Natural killer cell (primary cell): ENCODE results near the gene HOMER3. TPM values are rescaled to one million over a fixed set of nuclear protein-coding genes. Genes with fewer than 3 reads are reported as not detected.

ENCODE experiments used
- ATAC-seq, 3 donors: fragments of 150-1000 bp in 2 of 3; fragments of 200-7000 bp in 1 of 3; cut with Tn5 transposase; 1 replicate in 1 of 3; 2 replicates in 2 of 3; pipeline ENCODE4 v1.10.0; 2021; ENCODE audit warnings: mild to moderate bottlenecking in 2 of 3, moderate library complexity in 2 of 3
- DNase-seq, 2 donors: peaks; one replicate each; pipeline versions ENCODE4 v3.0.0 to v3.0.0-alpha.2; 2013 to 2021; ENCODE audit warnings: mixed read lengths in 1 of 2
- H3K27ac ChIP-seq: one replicate; pipeline ENCODE4 v1.5.1; 2013; ENCODE audit warnings: mild to moderate bottlenecking, low read length
- H3K27me3 ChIP-seq: one replicate; pipeline ENCODE4 v1.6.1; 2013; ENCODE audit warnings: low read length; ENCODE audit not compliant: control insufficient read depth, insufficient read depth
- H3K36me3 ChIP-seq: one replicate; pipeline ENCODE4 v1.6.1; 2013; ENCODE audit warnings: low read length; ENCODE audit not compliant: control insufficient read depth, insufficient read depth
- H3K4me1 ChIP-seq: one replicate; pipeline ENCODE4 v1.6.1; 2013; ENCODE audit warnings: low read length; ENCODE audit not compliant: control insufficient read depth, insufficient read depth
- H3K4me3 ChIP-seq: one replicate; pipeline ENCODE4 v1.5.1; 2013; ENCODE audit warnings: low read length
- H3K9me3 ChIP-seq: one replicate; pipeline ENCODE4 v1.6.1; 2013; ENCODE audit warnings: low read length; ENCODE audit not compliant: control insufficient read depth, insufficient read depth
- H3K27ac Mint-ChIP-seq, 2 donors: one replicate each; pipeline ENCODE4 v1.8.0; 2022; ENCODE audit warnings: mild to moderate bottlenecking in 2 of 2, mixed read lengths in 2 of 2, moderate library complexity in 1 of 2
- H3K27me3 Mint-ChIP-seq, 2 donors: one replicate each; pipeline ENCODE4 v1.8.0; 2022; ENCODE audit warnings: low read depth in 2 of 2, mixed read lengths in 2 of 2
- H3K36me3 Mint-ChIP-seq: one replicate; pipeline ENCODE4 v1.8.0; 2022; ENCODE audit warnings: mixed read lengths
- H3K4me1 Mint-ChIP-seq, 2 donors: one replicate each; pipeline ENCODE4 v1.8.0; 2022; ENCODE audit warnings: mixed read lengths in 2 of 2
- H3K4me3 Mint-ChIP-seq: one replicate; pipeline ENCODE4 v1.8.0; 2022; ENCODE audit warnings: mild to moderate bottlenecking, moderate library complexity, mixed read lengths
- H3K9me3 Mint-ChIP-seq, 2 donors: one replicate each; pipeline ENCODE4 v1.8.0; 2022; ENCODE audit warnings: mixed read lengths in 2 of 2
- CTCF ChIP-seq: fragments of 200-600 bp; IDR thresholded peaks from one replicate; pipeline ENCODE4 v1.8.0; 2022; ENCODE audit warnings: antibody characterized with exemption
- WGBS: methylation state at CpG from one replicate; pipeline ENCODE4 v1.1.7; 2013; ENCODE audit warnings: missing lambda C conversion rate; ENCODE audit not compliant: insufficient coverage; 5-methylcytosine and 5-hydroxymethylcytosine counted together
- intact Hi-C: fragments of 100-400 bp; cut with micrococcal nuclease; formaldehyde crosslinking; loops from one replicate; pipeline ENCODE4 v1.14.2; 2022
- total RNA-seq, 4 donors: library from RNA; stranded (reverse); fragments of 120-200 nt in 1 of 4; gene quantifications; one replicate each; pipeline versions ENCODE4 v1.2.3 to v1.2.4, GENCODE V29; 2013 to 2022

The HOMER3 gene
- total RNA-seq, 3 donors from 2014 or later (not counting 1 experiment from before 2014, with no cell fraction given), result 0.19 to 4.8 TPM; not detected in 1

- intact Hi-C loops, result no loop called here
- Mint-ChIP-seq H3K36me3 (no peaks in the 10 kb centered on the region), H3K27ac (no peak overlapping the region), H3K4me3 (peak overlapping the region; percentile 83), H3K27me3 (peaks cover 7 to 21% of the 10 kb centered on the region in 2 donors), H3K4me1 (peaks cover 7 to 13% of the 10 kb centered on the region in 2 donors), H3K9me3 (no peaks in the 10 kb centered on the region)
- ATAC-seq (peak in 1 of 3 donors; percentile 19), DNase-seq (no peak)
- WGBS, result 29% methylated on average over 33 of the region's 33 CpGs
- Histone ChIP-seq H3K4me3 (no peak overlapping the region), H3K4me1 (peaks cover 8% of the 10 kb centered on the region), H3K36me3 (peaks cover 25% of the 10 kb centered on the region), H3K9me3 (no peaks in the 10 kb centered on the region), H3K27me3 (peaks cover 6% of the 10 kb centered on the region), H3K27ac (no peak overlapping the region)
- TF ChIP-seq CTCF, result no peak
Measured at GRCh38 chr19:18896421-18896841, 44.6 kb downstream of the HOMER3 start.

- Mint-ChIP-seq H3K27ac (no peak within 1 kb of the TSS), H3K36me3 (no peaks in the 10 kb centered on the region), H3K4me3 (peak within 1 kb of the TSS; percentile 83), H3K27me3 (peaks cover 7 to 21% of the 10 kb centered on the region in 2 donors), H3K9me3 (no peaks in the 10 kb centered on the region), H3K4me1 (peaks cover 7 to 13% of the 10 kb centered on the region in 2 donors)
- WGBS, result 1% methylated on average over 89 of the region's 89 CpGs
- Histone ChIP-seq H3K9me3 (no peaks in the 10 kb centered on the region), H3K36me3 (peaks cover 20% of the 10 kb centered on the region), H3K27me3 (peaks cover 6% of the 10 kb centered on the region), H3K4me1 (peaks cover 8% of the 10 kb centered on the region), H3K4me3 (no peak within 1 kb of the TSS), H3K27ac (no peak within 1 kb of the TSS)
- intact Hi-C loops, result no loop called here
- DNase-seq, result no peak
- no peak for TF ChIP-seq CTCF
- peak in 2 of 3 donors; percentile 28 to 46 for ATAC-seq
Measured at GRCh38 chr19:18895824-18896341, 45.1 kb downstream of the HOMER3 start, which contains the start of gene CERS1. CERS1 (minus strand) TSS chr19:18896158; CDS start chr19:18896072, 86 bp downstream.

DNA sequence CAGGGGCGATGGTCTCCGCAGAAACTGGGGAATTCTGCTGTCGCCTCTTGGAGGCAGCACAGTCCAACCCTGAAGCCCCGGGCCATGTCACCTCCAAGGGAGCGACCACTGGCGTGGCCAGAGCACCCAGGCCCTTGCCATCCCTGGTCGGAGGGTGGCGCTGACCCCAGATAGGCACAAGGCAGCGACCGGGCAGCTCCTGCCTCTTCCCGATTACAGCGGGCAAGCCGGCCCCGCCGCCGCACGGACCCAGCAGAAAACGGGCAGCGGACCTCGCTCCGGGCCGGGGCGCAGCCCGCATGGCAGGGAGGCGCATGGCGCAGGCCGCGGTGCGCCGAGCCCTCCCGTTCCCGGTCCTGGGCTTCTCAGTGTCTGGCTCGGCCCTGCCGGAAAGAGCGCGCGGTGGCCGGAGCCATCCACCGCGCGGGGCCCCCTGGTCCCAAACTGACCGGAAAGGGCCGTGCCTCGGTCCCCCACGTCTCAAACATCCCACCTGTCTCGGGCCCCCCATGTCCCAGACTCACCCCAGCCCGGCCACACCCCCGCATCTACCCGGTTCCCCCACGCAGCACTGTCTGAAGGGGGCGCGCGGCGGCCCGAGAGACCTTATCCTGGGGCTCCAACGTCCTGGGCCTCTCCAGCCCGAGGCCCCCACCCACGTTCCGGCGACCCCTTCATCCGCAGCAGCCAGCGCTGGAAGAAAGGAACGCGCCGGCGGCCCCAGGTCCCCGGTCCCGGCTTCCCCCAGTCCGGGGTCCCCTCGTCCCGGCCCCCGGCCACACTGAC, 45.8 kb downstream of the HOMER3 start:
- ATAC-seq (no peak), DNase-seq (no peak)
- Mint-ChIP-seq H3K9me3 (no peaks in the 10 kb centered on the region), H3K27ac (no peak overlapping the region), H3K4me3 (peak overlapping the region; percentile 47), H3K27me3 (peaks cover 7 to 21% of the 10 kb centered on the region in 2 donors), H3K4me1 (peaks cover 7 to 13% of the 10 kb centered on the region in 2 donors), H3K36me3 (no peaks in the 10 kb centered on the region)
- intact Hi-C loops, result no loop called here
- Histone ChIP-seq H3K27ac (no peak overlapping the region), H3K4me3 (no peak overlapping the region), H3K9me3 (no peaks in the 10 kb centered on the region), H3K27me3 (peaks cover 6% of the 10 kb centered on the region), H3K36me3 (peaks cover 14% of the 10 kb centered on the region), H3K4me1 (peaks cover 8% of the 10 kb centered on the region)
- 2% methylated on average over 72 of the region's 72 CpGs for WGBS
- no peak for TF ChIP-seq CTCF
